GM21423 (cell line): Measurements from ENCODE around the gene PALLD.

ENCODE experiments used
- ATAC-seq: cut with Tn5 transposase; IDR thresholded peaks from one replicate; pipeline ENCODE4 v1.9.1; 2021; ENCODE audit warnings: mild to moderate bottlenecking, moderate library complexity; ENCODE audit not compliant: unreplicated experiment

The PALLD gene

DNA sequence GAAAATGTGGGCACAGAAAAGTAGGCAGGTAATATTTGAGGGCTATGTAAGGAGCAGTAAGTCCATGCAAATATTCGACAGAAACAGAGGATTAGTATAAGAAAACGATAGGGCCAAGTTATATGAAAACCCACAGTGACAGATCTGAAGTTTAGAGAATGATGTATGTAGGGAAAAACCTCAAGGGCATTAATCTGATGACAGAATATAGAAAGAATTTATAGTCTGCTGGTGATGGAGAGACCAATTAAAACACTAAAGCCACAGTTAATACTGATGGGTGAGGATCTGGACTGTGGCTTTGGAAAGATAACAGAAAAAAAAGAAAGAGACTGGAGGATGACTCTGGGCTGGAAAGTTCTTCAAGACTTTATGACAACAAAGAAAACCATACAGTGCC, 169.7 kb downstream of the PALLD start:
- no peak for ATAC-seq

DNA sequence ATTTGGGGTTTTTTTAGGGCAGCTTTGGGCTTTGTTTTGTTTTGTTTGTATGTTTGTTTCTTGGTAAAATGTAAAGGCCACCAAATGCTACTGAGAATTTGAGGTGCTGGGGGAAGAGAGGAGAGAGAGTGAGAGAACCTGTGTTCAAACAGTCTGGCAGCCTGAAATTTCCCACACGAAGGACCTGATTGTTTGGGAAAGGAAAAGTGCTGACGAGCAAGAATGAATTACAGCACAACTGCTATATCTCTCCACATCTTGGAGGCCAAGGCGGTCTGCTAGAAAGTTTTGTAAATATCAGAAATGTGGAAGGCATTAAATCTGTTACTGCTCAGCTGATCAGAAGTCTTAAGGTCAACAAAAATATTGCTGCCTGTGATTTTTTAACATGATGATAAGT, 170.5 kb downstream of the PALLD start:
- no peak for ATAC-seq

- no peak for ATAC-seq
Observed at GRCh38 chr4:168667921-168668320, 171.1 kb downstream of the PALLD start.

GRCh38 chr4:168673476-168673875, 176.6 kb downstream of the PALLD start:
- no peak for ATAC-seq

GRCh38 chr4:168674077-168674747, 177.4 kb downstream of the PALLD start:
- no peak for ATAC-seq

DNA sequence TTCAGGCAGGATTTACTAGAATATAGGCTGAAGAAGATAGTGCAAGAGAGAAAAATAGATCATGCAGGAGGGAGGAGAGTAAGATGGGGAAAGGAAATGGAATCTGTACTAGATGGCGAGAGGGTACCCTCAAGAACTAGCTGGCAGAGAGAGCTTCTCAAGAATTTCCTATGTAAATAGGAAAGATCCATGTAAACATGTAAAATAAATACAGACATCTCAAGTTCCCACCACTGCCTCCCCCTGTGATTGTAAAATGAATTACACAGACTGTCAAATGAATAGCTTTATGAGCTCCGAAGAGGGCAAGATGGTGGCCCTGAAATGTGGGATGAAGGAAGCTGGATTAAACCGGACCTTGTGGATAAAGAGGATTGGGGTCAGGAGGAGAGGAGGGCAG, 178.0 kb downstream of the PALLD start:
- ATAC-seq, result no peak

- ATAC-seq, result no peak
Observed at GRCh38 chr4:168677063-168677462, 180.2 kb downstream of the PALLD start.

DNA sequence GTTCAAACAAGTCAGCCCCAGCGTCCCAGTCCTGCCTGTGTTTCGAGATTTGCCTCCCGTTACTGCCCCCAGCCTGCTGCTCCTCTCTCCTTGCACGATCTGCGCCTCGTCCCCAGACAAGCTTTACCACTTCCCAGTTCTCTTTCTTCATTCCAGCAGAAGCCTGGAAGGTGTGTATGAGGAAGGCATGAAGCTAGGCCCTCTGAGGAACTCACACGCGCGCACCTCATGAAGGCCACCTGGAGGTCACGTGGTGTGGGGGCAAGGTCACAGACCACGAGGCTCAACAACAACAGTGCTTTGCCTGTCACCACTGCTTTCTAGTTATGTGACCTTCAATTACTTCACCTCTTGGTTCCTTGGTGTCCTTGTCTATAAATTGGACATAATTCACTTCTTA, 181.0 kb downstream of the PALLD start:
- no peak for ATAC-seq

- ATAC-seq, result no peak
Observed at GRCh38 chr4:168678751-168679366, 182.0 kb downstream of the PALLD start.

DNA sequence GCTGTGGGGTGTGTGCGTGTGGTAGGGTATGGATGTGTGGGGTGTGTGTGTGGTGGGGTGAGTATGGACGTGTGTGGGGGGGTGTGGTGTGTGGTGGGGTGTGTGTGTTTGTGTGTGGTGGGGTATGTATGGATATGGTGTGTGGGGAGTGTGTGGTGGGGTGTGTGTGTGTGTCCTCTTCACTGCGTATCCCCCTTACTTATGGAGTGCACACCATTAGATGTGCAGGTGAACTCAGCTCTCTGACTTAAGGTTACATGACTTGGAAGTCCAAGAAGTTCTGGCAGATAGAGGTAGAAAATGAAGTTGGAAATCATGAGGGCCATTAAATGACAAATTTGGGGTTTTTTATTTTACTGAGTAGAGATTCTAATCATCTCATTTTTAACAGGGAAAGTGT, 182.5 kb downstream of the PALLD start:
- ATAC-seq, result no peak

DNA sequence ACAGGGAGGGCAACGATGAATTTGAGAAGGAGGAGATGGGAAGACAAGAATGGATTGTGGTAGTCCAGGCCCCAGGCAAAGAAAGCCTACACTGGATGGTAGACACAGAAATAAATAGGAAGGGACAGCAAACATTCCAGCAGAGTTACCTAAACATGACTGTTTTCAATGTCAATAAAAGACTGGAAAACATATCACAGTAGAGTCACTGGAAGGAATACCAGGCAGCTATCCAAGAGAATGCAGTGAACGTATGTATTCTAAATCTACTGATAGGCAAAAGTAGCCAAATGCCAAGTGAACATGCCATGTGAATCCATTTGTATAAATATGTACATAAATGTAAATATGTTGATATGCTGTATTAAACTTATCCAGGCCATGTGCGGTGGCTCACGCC, 183.0 kb downstream of the PALLD start:
- no peak for ATAC-seq

- no peak for ATAC-seq
Observed at GRCh38 chr4:168682898-168683500, 186.1 kb downstream of the PALLD start.

GRCh38 chr4:168683595-168683994, 186.7 kb downstream of the PALLD start:
- no peak for ATAC-seq

- ATAC-seq, result peak; percentile 94
Observed at GRCh38 chr4:168685136-168685809, 188.4 kb downstream of the PALLD start.

DNA sequence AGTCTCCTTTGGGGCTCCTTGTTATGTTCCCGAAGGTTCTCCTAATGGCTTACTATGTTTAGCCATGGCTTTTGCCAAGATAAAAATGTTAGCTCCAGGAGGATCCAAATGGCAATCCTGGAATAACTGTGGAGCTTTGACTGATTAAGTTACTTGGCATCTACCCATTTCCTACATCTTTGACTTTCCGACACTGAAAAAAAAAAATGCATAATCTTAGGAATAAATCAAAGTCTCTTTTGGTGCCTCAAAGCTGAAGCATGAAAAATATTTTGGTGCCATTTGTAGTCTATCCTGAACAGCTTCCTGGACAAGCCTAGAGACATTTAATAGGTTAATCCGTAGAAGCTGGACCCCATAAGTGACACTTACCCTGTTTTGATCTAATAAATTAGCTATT, 191.7 kb downstream of the PALLD start:
- no peak for ATAC-seq

GRCh38 chr4:168689791-168690190, 192.9 kb downstream of the PALLD start:
- ATAC-seq, result no peak

DNA sequence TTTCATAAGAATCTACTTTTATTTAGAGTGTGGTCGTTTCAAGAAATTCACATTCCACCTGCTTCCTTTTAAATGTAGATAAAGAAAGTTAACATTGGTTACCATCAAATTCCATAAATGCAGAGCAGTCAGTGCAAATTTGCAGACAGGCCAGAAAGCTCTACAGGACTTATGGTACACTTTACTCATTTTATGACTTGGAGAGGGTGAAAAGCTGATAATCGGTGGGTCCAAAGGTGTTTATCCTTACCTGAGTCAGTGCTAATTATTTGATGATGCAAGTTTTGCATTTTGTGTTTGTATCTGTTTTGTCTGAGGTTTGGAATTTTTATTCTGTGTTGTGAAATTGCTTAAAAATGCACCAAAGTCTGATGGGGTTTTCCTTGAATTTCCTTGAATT, 193.3 kb downstream of the PALLD start:
- ATAC-seq, result no peak

- no peak for ATAC-seq
Observed at GRCh38 chr4:168691631-168692369, 194.9 kb downstream of the PALLD start.

DNA sequence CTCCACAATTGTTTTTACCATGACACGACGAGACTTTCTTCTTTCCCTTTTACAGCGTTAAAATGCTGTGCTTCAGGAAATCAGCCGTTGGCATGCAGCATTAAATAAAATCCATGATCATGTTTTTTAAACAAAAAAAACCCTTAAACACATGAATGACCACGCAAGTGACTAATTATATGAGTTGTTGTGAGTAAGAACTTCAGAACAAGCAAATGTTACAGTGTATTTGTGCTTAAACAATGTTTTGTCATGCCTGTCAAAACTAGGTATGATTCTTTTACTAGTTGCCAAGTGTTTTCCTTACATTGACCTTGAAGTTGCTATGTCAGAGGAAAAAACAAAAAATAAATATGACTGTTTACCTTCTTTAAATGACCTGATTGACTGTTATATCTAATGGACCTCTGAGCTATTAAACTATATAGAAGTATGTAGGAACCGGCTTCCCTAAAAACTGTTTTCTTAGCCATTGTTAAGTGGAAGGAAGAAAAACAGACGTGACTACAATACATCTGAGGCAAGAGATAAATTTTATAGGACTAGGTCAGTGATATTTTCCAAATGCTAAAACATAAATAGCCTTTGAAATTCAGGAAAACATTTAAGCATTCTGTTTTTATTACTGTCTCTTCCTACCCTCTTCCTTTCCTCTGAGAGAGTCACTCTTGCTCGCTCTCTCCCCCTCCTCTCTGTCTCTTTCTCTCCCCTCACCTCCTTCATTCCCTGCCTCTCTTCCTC, 197.1 kb downstream of the PALLD start:
- ATAC-seq, result no peak

- ATAC-seq, result no peak
Observed at GRCh38 chr4:168694667-168695066, 197.8 kb downstream of the PALLD start.

- ATAC-seq, result no peak
Observed at GRCh38 chr4:168695288-168695687, 198.4 kb downstream of the PALLD start.
